ENCODE measurements around the gene APOL6.

The APOL6 gene

GRCh38 chr22:35648066-35649025 is at the start of gene APOL6:
Gene APOL6 (plus strand): TSS chr22:35648446. CDS start chr22:35656426, 7,980 bp downstream.
- peak; percentile 23 for DNase-seq (ENCODE audit: low read depth)

GRCh38 chr22:35599364-35599763 is 48.9 kb upstream of the APOL6 start:
- no peak for DNase-seq (ENCODE audit: low read depth)

GRCh38 chr22:35600476-35600875 is 47.8 kb upstream of the APOL6 start:
- no peak for DNase-seq (ENCODE audit: low read depth)

GRCh38 chr22:35601013-35601580 is 47.1 kb upstream of the APOL6 start:
- DNase-seq (ENCODE audit: low read depth): no peak

- DNase-seq (ENCODE audit: low read depth): no peak
Observed at GRCh38 chr22:35601743-35602615, 46.3 kb upstream of the APOL6 start.

GRCh38 chr22:35604621-35605368 is 43.5 kb upstream of the APOL6 start:
- DNase-seq (ENCODE audit: low read depth): no peak

GRCh38 chr22:35605369-35605680 is 42.9 kb upstream of the APOL6 start:
- DNase-seq (ENCODE audit: low read depth): no peak

GRCh38 chr22:35605851-35606481 is 42.3 kb upstream of the APOL6 start:
- no peak for DNase-seq (ENCODE audit: low read depth)

GRCh38 chr22:35606916-35607315 is 41.3 kb upstream of the APOL6 start:
- DNase-seq (ENCODE audit: low read depth): no peak

GRCh38 chr22:35608088-35608487 is 40.2 kb upstream of the APOL6 start:
- no peak for DNase-seq (ENCODE audit: low read depth)

GRCh38 chr22:35609261-35609660 is 39.0 kb upstream of the APOL6 start:
- DNase-seq (ENCODE audit: low read depth): no peak

GRCh38 chr22:35609761-35610160 is 38.5 kb upstream of the APOL6 start:
- DNase-seq (ENCODE audit: low read depth): no peak

- DNase-seq (ENCODE audit: low read depth): no peak
Observed at GRCh38 chr22:35610741-35611140, 37.5 kb upstream of the APOL6 start.

- DNase-seq (ENCODE audit: low read depth): no peak
Observed at GRCh38 chr22:35611200-35611890, 36.9 kb upstream of the APOL6 start.

- no peak for DNase-seq (ENCODE audit: low read depth)
Observed at GRCh38 chr22:35611891-35612576, 36.2 kb upstream of the APOL6 start.

- no peak for DNase-seq (ENCODE audit: low read depth)
Observed at GRCh38 chr22:35612903-35613302, 35.3 kb upstream of the APOL6 start.

- DNase-seq (ENCODE audit: low read depth): no peak
Observed at GRCh38 chr22:35614404-35614803, 33.8 kb upstream of the APOL6 start.

- no peak for DNase-seq (ENCODE audit: low read depth)
Observed at GRCh38 chr22:35615156-35615555, 33.1 kb upstream of the APOL6 start.

- no peak for DNase-seq (ENCODE audit: low read depth)
Observed at GRCh38 chr22:35616043-35616442, 32.2 kb upstream of the APOL6 start.

- DNase-seq (ENCODE audit: low read depth): no peak
Observed at GRCh38 chr22:35617137-35617755, 31.0 kb upstream of the APOL6 start, which contains the start of gene MB. Gene MB (minus strand): TSS chr22:35617329. CDS start chr22:35617257, 72 bp downstream.

All from stimulated activated CD8-positive, alpha-beta memory T cell treated with anti-CD3 and anti-CD28 coated beads, Interleukin-7, amount 100 ng/mL, for 24 hours (primary cell).